ENCODE data around the gene MRPL34.

DNA sequence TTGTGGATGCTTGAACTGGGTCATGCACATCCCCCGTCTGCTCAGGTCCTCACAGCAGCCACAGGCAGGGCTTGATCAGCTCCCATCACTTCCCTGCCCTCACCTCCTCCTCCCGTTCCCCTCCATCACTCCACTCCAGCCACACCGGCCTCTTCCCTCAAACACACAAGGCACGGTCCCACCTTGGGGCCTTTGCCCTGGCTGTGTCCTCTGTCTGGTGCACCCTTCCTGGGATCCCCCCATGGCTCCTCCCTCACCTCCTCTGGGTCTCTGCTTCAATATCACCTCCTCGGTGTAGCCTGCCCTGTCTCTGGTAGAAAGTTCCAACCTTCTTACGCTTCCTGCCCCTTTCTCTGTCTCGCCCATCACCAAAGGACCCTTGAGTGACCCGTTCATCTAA is 47.7 kb downstream of the MRPL34 start:
- TF ChIP-seq, protein P1, sequence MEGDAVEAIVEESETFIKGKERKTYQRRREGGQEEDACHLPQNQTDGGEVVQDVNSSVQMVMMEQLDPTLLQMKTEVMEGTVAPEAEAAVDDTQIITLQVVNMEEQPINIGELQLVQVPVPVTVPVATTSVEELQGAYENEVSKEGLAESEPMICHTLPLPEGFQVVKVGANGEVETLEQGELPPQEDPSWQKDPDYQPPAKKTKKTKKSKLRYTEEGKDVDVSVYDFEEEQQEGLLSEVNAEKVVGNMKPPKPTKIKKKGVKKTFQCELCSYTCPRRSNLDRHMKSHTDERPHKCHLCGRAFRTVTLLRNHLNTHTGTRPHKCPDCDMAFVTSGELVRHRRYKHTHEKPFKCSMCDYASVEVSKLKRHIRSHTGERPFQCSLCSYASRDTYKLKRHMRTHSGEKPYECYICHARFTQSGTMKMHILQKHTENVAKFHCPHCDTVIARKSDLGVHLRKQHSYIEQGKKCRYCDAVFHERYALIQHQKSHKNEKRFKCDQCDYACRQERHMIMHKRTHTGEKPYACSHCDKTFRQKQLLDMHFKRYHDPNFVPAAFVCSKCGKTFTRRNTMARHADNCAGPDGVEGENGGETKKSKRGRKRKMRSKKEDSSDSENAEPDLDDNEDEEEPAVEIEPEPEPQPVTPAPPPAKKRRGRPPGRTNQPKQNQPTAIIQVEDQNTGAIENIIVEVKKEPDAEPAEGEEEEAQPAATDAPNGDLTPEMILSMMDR (IDR thresholded peaks at IDR 0.05), result no peak
- no peak for TF ChIP-seq POLR2AphosphoS5 (IDR thresholded peaks at IDR 0.05; ENCODE audit: low read depth, low read length)
- TF ChIP-seq, protein P2, sequence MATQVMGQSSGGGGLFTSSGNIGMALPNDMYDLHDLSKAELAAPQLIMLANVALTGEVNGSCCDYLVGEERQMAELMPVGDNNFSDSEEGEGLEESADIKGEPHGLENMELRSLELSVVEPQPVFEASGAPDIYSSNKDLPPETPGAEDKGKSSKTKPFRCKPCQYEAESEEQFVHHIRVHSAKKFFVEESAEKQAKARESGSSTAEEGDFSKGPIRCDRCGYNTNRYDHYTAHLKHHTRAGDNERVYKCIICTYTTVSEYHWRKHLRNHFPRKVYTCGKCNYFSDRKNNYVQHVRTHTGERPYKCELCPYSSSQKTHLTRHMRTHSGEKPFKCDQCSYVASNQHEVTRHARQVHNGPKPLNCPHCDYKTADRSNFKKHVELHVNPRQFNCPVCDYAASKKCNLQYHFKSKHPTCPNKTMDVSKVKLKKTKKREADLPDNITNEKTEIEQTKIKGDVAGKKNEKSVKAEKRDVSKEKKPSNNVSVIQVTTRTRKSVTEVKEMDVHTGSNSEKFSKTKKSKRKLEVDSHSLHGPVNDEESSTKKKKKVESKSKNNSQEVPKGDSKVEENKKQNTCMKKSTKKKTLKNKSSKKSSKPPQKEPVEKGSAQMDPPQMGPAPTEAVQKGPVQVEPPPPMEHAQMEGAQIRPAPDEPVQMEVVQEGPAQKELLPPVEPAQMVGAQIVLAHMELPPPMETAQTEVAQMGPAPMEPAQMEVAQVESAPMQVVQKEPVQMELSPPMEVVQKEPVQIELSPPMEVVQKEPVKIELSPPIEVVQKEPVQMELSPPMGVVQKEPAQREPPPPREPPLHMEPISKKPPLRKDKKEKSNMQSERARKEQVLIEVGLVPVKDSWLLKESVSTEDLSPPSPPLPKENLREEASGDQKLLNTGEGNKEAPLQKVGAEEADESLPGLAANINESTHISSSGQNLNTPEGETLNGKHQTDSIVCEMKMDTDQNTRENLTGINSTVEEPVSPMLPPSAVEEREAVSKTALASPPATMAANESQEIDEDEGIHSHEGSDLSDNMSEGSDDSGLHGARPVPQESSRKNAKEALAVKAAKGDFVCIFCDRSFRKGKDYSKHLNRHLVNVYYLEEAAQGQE (IDR thresholded peaks at IDR 0.05; ENCODE audit: insufficient read depth in 1 of 2, low read depth in 2 of 2, low read length in 1 of 2), result no peak
